Activated naive CD4-positive, alpha-beta T cell treated with anti-CD3 and anti-CD28 coated beads, Interleukin-2, amount 10 ng/mL, durations not matched to agents 7 days and 5 days (primary cell): ENCODE results near the gene NUP62CL.

Experiments used
- CTCF ChIA-PET: fragments of 350-600 bp; sonication (Branson Sonifier 250); formaldehyde crosslinking; loops from one replicate; lab custom pipeline; 2021; ENCODE audit warnings: antibody characterized with exemption; lab: Charles Lee
- DNase-seq: peaks from one replicate; pipeline ENCODE4 v3.0.0-alpha.2; 2020
- H3K27ac Mint-ChIP-seq: one replicate; pipeline ENCODE4 v1.8.0; 2021; ENCODE audit warnings: mild to moderate bottlenecking, moderate library complexity, mixed read lengths
- H3K27me3 Mint-ChIP-seq: one replicate; pipeline ENCODE4 v1.8.0; 2021; ENCODE audit warnings: mild to moderate bottlenecking, mixed read lengths
- H3K36me3 Mint-ChIP-seq: one replicate; pipeline ENCODE4 v1.8.0; 2021; ENCODE audit warnings: mixed read lengths
- H3K4me1 Mint-ChIP-seq: one replicate; pipeline ENCODE4 v1.8.0; 2021; ENCODE audit warnings: mixed read lengths
- H3K4me3 Mint-ChIP-seq: one replicate; pipeline ENCODE4 v1.8.0; 2021; ENCODE audit warnings: mild to moderate bottlenecking, moderate library complexity, mixed read lengths
- H3K9me3 Mint-ChIP-seq: one replicate; pipeline ENCODE4 v1.8.0; 2021; ENCODE audit warnings: mixed read lengths

NUP62CL gene

GRCh38 chrX:107107459-107107858, 98.8 kb downstream of the NUP62CL start:
- H3K9me3 Mint-ChIP-seq: no peaks in the 10 kb centered on the region
- H3K4me3 Mint-ChIP-seq: no peak overlapping the region
- CTCF ChIA-PET: no interaction called here
- H3K36me3 Mint-ChIP-seq: peaks cover 37% of the 10 kb centered on the region
- peaks cover 4% of the 10 kb centered on the region for H3K4me1 Mint-ChIP-seq
- no peaks in the 10 kb centered on the region for H3K27me3 Mint-ChIP-seq
- no peak for DNase-seq
- H3K27ac Mint-ChIP-seq: no peak overlapping the region

GRCh38 chrX:107102980-107103379, 103.3 kb downstream of the NUP62CL start:
- peaks cover 34% of the 10 kb centered on the region for H3K36me3 Mint-ChIP-seq
- CTCF ChIA-PET: no interaction called here
- DNase-seq: no peak
- H3K4me3 Mint-ChIP-seq: no peak overlapping the region
- no peaks in the 10 kb centered on the region for H3K27me3 Mint-ChIP-seq
- H3K4me1 Mint-ChIP-seq: peaks cover 3% of the 10 kb centered on the region
- H3K9me3 Mint-ChIP-seq: no peaks in the 10 kb centered on the region
- H3K27ac Mint-ChIP-seq: no peak overlapping the region

DNA sequence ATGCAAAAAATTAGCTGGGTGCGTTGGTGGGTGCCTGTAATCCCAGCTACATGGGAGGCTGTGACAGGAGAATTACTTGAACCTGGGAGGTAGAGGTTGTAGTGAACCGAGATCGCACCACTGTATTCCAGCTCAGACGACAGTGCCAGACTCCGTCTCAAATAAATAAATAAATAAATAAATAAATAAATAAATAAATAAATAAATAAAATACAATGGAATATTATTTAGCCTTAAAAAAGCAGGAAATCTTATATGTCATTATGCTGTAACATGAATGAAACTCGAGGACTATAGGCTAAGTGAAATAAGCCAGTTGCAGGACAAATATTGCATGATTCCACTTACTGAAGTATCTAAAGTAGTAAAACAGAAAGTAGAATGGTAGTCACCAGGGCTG, 130.1 kb downstream of the NUP62CL start:
- no peak overlapping the region for H3K4me3 Mint-ChIP-seq
- H3K4me1 Mint-ChIP-seq: no peaks in the 10 kb centered on the region
- DNase-seq: no peak
- no peaks in the 10 kb centered on the region for H3K27me3 Mint-ChIP-seq
- CTCF ChIA-PET: no interaction called here
- H3K27ac Mint-ChIP-seq: no peak overlapping the region
- peaks cover 3% of the 10 kb centered on the region for H3K9me3 Mint-ChIP-seq
- peaks cover 20% of the 10 kb centered on the region for H3K36me3 Mint-ChIP-seq
